Measurements from ENCODE around the gene ZNF283. TPM values are rescaled to one million over a fixed set of nuclear protein-coding genes. Genes with fewer than 3 reads are reported as not detected.

The ZNF283 gene
- total and polyA plus RNA-seq, 9 of the 15 experiments (the other 6 are each of a cell fraction or from before 2014, with no cell fraction given): 6.0 to 19.5 (median 9.8) TPM

DNA sequence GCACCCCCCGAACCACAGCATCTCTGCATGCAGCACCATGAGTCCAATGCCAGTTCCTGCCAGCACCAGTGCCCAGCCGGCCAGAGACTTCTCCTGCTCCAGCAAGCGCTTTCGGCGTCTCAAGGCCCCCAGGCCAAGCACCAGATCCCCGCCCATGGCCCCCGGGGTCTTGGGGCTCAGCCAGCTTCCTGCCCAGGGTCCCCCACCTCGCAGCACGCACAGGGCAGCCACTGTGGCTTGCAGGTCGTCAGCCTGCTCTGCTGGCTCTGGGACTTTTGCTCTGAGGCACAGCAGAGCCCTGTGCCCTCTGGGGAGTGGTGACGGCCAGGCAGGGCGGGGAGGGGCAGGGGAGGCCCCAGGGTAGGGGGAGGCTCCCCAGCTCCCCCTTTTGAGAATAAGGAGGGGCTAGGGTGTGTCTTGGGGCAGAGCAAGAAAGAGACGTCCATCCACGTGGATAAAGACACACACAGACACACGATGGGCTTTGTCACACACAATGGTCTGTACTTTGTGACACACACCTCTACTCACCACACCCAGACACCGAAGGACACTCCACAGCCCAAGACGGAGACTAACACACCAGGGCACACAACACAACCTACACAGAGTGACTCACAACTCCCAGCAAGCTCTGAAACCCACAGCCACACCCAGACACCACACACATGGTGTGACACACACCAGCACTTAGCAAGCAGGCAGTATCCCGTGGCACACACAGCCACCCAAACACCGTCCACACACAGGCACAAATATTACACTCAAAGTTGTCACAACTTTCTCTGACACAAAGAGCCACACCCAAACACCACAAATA is 46.2 kb upstream of the ZNF283 start, which contains the start of gene KCNN4 (continued):
- peak; percentile 33; the same call in 1 of the 2 replicates for TF ChIP-seq ZNF583 (CRISPR knock-in tag; IDR thresholded peaks at IDR 0.05)
- TF ChIP-seq TAF1 (IDR thresholded peaks at IDR 0.05; ENCODE audit: control insufficient read depth, extremely low read depth, insufficient read depth, low read length, severe bottlenecking): peak; percentile 18
- peak; percentile 57; the same call in 1 of the 2 replicates for TF ChIP-seq ARID4B (CRISPR knock-in tag; IDR thresholded peaks at IDR 0.05)
- TF ChIP-seq ZNF197 (CRISPR knock-in tag; IDR thresholded peaks at IDR 0.05; ENCODE audit: low read depth): no peak
- TF ChIP-seq, protein P1, sequence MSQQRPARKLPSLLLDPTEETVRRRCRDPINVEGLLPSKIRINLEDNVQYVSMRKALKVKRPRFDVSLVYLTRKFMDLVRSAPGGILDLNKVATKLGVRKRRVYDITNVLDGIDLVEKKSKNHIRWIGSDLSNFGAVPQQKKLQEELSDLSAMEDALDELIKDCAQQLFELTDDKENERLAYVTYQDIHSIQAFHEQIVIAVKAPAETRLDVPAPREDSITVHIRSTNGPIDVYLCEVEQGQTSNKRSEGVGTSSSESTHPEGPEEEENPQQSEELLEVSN (IDR thresholded peaks at IDR 0.05; ENCODE audit: borderline replicate concordance in 1 of 2, extremely low read depth in 1 of 2, insufficient read depth in 1 of 2, insufficient read length in 1 of 2, low read depth in 1 of 2, low read length in 1 of 2, poor library complexity in 1 of 2, severe bottlenecking in 1 of 2): peak in 1 of 2 experiments; percentile 46
- TF ChIP-seq ZNF592 (IDR thresholded peaks at IDR 0.05): peak; percentile 79
- TF ChIP-seq TEAD4 (IDR thresholded peaks at IDR 0.05; ENCODE audit: low read length): no peak
- no peak for TF ChIP-seq TEAD4 (CRISPR knock-in tag; IDR thresholded peaks at IDR 0.05; ENCODE audit: borderline replicate concordance)
- 0 out of 2 replicates have a peak, but pooled peaks have one; percentile 34 for TF ChIP-seq KHSRP (IDR thresholded peaks at IDR 0.05)
- peak; percentile 57 for TF ChIP-seq PHF20 (IDR thresholded peaks at IDR 0.05; ENCODE audit: partially characterized antibody)
- peak; percentile 65 to 80; a peak in 3 of 4 replicates for TF ChIP-seq MNT (conservative IDR thresholded peaks at IDR 0.05)
- no peak for TF ChIP-seq CBX5 (IDR thresholded peaks at IDR 0.05; ENCODE audit: borderline replicate concordance, low read depth)
- TF ChIP-seq, protein P2, sequence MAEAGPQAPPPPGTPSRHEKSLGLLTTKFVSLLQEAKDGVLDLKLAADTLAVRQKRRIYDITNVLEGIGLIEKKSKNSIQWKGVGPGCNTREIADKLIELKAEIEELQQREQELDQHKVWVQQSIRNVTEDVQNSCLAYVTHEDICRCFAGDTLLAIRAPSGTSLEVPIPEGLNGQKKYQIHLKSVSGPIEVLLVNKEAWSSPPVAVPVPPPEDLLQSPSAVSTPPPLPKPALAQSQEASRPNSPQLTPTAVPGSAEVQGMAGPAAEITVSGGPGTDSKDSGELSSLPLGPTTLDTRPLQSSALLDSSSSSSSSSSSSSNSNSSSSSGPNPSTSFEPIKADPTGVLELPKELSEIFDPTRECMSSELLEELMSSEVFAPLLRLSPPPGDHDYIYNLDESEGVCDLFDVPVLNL (CRISPR knock-in tag; IDR thresholded peaks at IDR 0.05; ENCODE audit: low read depth): no peak

Measured in K562 (cell line).